T47D (cell line): ENCODE measurements around the gene DPEP2NB.
"Not testable (repeated sequence)": the region's sequence is repeated elsewhere in the genome, so short reads cannot be mapped to it uniquely, and the experiment has no call there.

Source experiments
- DNase-seq, 2 experiments: peaks; one replicate each; pipeline versions ENCODE4 v3.0.0 to v3.0.0-alpha.2; 2011 to 2012; ENCODE audit warnings: low read depth in 1 of 2, low spot score in 1 of 2
- JUND ChIP-seq: IDR thresholded peaks from 2 replicates; pipeline ENCODE4 v1.6.1; 2012; ENCODE audit warnings: low read depth
- in situ Hi-C: cut with HindIII; loops from 2 replicates; pipeline ENCODE4 v1.10.0; 2016; ENCODE audit warnings: low sequenced_read_pairs, low pct_unique_long_range_greater_than_20kb

DPEP2NB gene

DNA sequence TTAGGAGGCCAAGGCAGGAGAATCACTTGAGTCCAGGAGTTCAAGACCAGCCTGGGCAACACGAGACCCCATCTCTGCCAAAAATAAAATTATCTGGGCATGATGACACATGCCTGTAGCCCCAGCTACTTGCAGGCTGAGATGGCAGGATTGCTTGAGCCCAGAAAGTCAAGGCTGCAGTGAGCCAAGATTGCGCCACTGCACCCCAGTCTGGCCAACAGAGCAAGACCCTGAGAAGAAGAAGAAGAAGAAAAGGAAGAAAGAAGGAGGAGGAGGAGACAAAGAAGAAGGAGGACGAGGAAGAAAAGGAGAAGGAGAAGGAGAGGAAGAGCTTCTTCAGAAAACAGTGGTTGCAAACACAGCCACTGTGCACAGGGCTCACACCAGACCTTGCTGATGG, 27.0 kb downstream of the DPEP2NB start:
- DNase-seq = no peak
- in situ Hi-C loops = no loop called here
- no peak for TF ChIP-seq JUND

DNA sequence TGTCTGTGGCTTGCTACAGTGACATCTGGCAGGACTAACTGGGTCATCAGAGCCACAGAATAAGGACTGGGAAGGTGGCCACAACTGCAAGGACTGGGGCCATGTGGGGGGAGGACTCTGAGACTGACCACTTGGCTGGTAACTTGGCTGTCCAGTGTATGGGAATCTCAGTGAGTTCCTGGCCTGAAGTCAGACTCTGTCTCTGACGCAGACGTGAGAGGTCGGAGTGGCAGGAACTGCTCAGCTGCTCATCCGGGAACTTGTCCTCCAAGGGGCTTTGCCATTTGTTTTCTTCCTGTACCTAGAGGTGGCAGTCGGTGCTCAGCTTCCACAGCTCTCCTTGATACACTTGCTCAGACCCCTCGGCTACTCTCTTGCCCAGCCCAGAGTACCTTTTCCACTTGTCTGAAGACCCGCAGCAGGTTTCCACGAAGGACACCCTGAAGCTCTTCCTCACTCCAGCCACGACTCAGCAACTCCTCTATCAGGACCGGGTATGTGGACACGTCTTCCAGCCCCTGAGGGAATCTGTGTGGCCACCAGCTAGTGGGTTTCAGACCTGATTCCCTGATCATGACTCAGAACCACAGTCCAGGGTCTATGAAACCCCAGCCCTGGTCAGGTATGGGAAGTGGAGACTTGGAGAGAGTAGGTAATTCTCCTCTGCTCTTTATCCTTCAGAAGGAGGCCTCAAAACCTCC, 28.1 kb downstream of the DPEP2NB start:
- TF ChIP-seq JUND = no peak
- in situ Hi-C loops = no loop called here
- no peak for DNase-seq

DNA sequence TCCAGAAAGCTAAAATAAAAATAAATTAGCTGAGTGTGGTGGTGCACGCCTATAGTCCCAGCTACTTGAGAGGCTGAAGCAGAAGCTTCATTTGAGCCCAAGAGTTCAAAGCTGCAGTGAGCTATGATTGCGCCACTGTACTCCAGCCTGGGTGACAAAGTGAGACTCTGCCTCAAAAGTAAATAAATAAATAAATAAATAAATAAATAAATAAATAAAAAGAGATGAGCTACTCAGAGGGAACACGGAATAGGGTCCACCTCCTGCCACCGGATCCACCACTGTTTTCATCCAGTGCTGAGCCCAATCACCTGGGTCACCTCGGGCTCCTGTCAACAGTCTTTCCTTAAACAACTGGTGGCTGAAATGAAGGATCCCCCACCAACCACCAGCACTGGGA, 28.8 kb downstream of the DPEP2NB start:
- in situ Hi-C loops = no loop called here
- TF ChIP-seq JUND = no peak
- DNase-seq = no peak

DNA sequence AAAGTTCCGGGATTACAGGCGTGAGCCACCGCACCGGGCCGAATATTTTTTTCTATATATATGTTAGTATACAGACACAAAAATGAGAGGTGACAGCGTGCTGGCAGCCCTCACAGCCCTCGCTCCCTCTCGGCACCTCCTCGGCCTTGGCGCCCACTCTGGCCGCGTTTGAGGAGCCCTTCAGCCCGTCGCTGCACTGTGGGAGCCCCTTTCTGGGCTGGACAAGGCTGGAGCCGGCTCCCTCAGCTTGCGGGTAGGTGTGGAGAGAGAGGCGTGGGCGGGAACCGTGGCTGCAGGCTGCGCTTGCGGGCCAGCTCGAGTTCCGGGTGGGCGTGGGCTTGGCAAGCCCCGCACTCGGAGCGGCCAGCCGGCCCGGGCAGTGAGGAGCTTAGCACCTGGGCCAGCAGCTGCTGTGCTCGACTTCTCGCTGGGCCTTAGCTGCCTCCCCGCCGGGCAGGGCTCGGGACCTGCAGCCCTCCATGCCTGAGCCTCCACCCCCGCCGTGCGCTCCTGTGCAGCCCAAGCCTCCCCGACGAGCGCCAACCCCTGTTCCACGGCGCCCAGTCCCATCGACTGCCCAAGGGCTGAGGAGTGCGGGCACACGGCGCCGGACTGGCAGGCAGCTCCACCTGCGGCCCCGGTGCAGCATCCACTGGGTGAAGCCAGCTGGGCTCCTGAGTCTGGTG, 33.6 kb downstream of the DPEP2NB start:
- no peak for TF ChIP-seq JUND
- DNase-seq = no peak
- in situ Hi-C loops = no loop called here

DNA sequence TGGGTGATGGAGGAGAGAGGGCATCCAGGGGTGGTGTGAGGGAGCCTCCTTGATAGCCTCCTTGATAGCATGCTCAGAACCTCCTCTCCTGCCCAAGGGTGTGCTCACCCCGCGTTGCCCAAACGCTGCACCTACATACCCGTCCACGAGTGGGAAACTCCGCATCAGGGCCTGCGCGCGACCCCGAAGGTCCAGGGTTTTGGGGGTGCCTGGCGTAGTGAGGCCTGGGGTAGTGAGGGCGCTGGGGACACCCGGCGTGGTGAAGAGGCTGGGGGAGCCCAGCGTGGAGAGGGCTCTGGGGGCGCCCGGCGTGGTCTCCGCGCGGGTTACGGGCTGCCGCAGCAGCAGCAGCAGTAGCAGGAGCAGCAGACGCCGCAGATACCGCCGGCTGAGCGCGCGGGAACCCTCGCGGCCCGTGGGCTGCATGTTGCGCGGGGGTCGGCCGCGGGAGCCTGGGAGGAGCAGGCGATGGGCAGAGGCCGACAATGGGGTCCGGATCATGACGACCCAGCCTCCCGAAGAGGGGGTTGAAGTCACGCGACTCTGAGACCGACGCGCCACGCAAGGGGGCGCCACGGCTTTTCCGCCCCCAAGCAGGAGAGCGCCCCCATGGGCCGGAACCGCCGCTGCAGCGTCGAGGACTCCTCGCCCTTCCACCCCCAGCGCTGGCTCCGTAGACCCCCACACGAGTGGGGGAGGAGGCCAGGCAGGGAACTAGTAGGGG, 35.6 kb downstream of the DPEP2NB start, which contains the start of gene DPEP3:
Gene DPEP3, minus strand, starts transcription at position 545 of the 724 bp plus-strand sequence. Its CDS starts 119 bp downstream, at position 426.
- DNase-seq = no peak
- in situ Hi-C loops = no loop called here
- no peak for TF ChIP-seq JUND

DNA sequence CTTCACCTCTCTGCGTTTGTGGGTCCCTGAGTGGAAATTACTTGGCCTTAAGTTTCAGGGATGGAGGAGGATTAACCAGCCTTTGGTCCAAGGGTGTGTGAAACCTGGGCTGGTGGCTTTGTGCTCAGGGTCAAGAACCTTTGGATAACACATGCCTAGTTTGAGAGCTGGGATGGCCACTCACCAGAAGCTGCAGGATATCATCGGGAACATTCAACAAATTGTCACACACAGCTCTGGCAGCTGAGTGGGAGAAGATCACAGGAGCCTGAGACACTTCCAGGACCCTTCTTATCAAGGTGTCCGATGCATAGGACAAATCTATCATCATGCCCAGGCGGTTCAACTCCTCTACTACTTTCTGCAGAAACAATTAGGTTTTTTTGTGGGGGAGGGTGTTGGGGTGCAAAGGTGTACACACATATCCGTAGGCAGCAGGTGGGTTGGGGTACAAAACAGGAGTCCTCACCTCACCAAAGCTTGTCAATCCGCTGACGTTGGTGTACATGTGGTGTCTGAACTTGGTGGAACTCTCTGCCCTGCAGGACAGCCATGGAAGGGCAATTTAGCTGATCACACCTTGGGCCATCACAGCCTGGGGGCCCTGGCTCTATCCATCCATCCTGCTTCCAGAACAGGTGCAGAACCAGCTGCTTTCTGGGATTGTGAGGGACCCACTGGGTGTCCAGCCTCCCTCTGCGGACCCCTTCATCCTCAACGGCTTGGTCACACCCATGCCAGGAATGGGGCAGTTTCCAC, 38.1 kb downstream of the DPEP2NB start:
- TF ChIP-seq JUND = no peak
- no peak for DNase-seq
- in situ Hi-C loops = no loop called here

DNA sequence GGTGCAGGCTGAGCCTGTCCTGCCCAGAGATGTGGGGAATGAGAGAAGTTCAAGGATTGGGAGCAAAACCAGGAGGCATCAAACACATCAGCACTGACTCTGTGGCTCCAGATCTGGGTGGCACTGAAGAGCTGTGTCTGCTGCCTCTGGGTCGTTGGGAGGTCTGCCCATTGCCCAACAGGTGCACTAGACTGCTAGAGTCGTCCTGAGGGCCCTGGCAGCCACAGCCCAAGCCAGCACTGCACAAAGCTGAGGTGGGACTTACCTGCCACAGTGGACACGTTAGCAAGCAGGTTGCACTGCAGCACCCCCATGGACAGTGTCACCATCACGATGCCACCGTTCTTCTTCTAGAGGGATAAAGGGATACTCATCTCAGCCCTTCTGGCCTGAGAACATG, 38.7 kb downstream of the DPEP2NB start:
- no peak for DNase-seq
- in situ Hi-C loops = no loop called here
- no peak for TF ChIP-seq JUND

DNA sequence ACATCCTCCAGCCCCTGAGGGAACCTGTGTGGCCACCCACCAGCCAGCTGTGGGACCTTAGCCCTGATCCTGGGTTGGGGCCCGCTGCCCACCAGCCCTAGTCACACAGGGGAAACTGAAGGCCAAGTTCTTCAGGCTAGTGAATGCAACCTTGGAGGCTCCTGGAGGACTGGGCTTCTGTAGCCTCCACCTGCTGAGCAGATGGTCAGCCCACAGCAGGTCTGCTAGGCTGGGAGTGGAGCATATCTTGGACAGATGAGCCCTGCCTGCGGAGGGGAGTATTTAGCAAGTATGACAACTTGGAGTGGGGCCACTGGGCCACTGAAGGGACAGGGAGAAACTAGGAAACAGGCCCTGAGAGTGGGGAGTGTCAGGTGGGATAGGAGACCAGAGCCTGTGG, 39.5 kb downstream of the DPEP2NB start:
- TF ChIP-seq JUND = no peak

DNA sequence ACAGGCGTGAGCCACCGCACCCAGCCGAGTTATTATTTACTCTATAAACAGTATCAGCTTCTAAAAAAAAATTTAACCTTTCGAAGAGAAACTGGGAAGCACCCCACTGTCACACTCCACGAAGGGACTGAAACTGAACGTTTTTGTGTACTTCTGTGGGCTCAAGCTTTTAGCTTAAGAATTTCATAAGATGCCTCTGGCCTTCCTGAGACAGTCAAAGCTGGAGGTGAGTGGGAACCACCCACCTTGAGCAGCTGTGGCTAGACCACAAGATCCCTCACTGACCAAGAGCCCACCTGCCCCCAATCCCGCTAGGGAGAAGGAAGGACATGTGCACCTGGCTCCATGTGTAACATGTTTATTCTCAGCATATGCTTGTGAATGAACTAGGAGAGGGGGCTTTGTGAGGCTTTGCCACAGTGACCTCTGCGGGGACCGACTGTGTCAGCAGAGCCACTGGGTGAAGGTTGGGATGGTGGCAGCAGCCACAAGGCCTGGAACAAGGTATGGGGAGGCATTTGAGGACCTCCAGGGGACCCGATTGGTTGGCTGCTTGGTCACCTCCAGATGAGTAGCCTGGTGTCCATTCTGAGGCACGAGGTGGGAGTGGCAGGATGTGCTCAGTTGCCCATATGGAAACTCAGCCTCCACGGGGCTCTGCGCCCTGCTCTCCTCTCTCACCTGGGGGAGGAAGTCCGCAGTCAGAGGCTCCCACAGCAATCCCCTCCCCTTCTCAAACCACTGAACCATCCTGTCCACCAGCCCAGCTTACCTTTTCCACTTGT, 40.2 kb downstream of the DPEP2NB start:
- in situ Hi-C loops = no loop called here
- no peak for TF ChIP-seq JUND

More for the DNA sequence above, 39.5 kb downstream of the DPEP2NB start:
- in situ Hi-C loops = no loop called here
- DNase-seq = no peak

DNA sequence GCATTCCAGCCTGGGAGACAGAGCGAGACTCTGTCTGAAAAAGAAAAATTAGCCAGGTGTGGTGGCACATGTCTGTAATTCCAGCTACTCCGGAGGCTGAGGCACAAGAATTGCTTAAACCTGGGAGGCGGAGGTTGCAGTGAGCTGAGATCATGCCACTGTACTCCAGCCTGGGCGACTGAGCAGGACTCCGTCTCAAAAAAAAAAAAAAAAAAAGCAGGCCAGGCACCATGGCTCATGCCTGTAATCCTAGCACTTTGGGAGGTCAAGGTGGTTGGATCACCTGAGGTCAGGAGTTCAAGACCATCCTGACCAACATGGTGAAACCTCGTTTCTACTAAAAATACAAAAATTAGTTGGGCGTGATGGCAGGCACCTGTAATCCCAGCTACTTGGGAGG, 43.4 kb downstream of the DPEP2NB start:
- DNase-seq, in situ Hi-C loops: not testable (repeated sequence)

More for the DNA sequence above, 40.2 kb downstream of the DPEP2NB start:
- no peak for DNase-seq

DNA sequence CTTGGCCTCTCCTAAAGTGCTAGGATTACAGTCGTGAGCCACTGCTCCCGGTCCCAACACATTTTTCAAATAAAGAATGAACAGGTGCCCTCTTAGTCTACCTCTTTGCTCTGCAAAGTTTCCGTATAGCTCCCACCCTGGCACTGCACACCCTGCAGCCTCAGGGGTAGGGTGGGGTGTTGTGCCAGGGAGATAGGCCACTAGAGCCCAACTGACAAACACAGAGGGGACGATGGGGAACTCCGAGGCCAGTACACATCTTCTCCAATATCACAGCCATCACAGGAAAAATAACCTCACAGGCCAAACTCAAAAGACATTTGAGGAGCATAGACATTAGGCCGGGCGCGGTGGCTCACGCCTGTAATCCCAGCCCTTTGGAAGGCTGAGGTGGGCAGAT, 44.6 kb downstream of the DPEP2NB start:
- DNase-seq = no peak
- in situ Hi-C loops = no loop called here
- no peak for TF ChIP-seq JUND
